ENCODE measurements around the gene MEIOB. TPM values are rescaled to one million over a fixed set of nuclear protein-coding genes. Genes with fewer than 3 reads are reported as not detected.

MEIOB gene
- total RNA-seq, 1 experiment from 2014 or later, result not detected

GRCh38 chr16:1793578-1794220 lies 78.3 kb downstream of the MEIOB start, which contains the start of gene IGFALS:
TSS of gene IGFALS (minus strand) at chr16:1793705. CDS start at chr16:1793652, 53 bp downstream.
- no peaks in the 10 kb centered on the region for H3K9me3 Mint-ChIP-seq (ENCODE audit: unreplicated experiment)
- no peaks in the 10 kb centered on the region for H3K4me1 Mint-ChIP-seq (ENCODE audit: insufficient read depth, unreplicated experiment)
- ChIA-PET POLR2A (interaction anchor here (0.7 to 1.1 kb wide), 2 partner anchors 8 to 11 kb away, joined by 3 to 6 read pairs; partner anchors contain the start of genes NUBP2 and SPSB3), CTCF (interaction anchor here (0.6 kb wide), 2 partner anchors 29 to 483 kb away, joined by 3 read pairs; no protein-coding TSS in a partner anchor)
- H3K27me3 Mint-ChIP-seq (ENCODE audit: insufficient read depth, unreplicated experiment), result no peaks in the 10 kb centered on the region
- BruUV-seq (replicated peaks), result no TSS peak
- no peaks in the 10 kb centered on the region for H3K36me3 Mint-ChIP-seq (ENCODE audit: insufficient read depth, unreplicated experiment)
- H3K4me3 Mint-ChIP-seq (ENCODE audit: unreplicated experiment), result no peak within 1 kb of the TSS
- no peak for DNase-seq (ENCODE audit: unreplicated experiment)
- intact Hi-C loops (cut with micrococcal nuclease), result no loop called here
- no peak for TF ChIP-seq CTCF (IDR thresholded peaks at IDR 0.05; ENCODE audit: unreplicated experiment)
- H3K27ac Mint-ChIP-seq (ENCODE audit: low read depth, unreplicated experiment), result no peak within 1 kb of the TSS

- H3K27me3 Mint-ChIP-seq (ENCODE audit: insufficient read depth, unreplicated experiment), result no peaks in the 10 kb centered on the region
- no peak for DNase-seq (ENCODE audit: unreplicated experiment)
- no peaks in the 10 kb centered on the region for H3K36me3 Mint-ChIP-seq (ENCODE audit: insufficient read depth, unreplicated experiment)
- no peaks in the 10 kb centered on the region for H3K4me1 Mint-ChIP-seq (ENCODE audit: insufficient read depth, unreplicated experiment)
- no peak for TF ChIP-seq CTCF (IDR thresholded peaks at IDR 0.05; ENCODE audit: unreplicated experiment)
- intact Hi-C loops (cut with micrococcal nuclease), result no loop called here
- POLR2A ChIA-PET, result interaction anchor here (0.6 to 1.1 kb wide), 3 partner anchors 9 to 10 kb away, joined by 3 to 6 read pairs (median 3); partner anchors contain the start of genes NUBP2 and SPSB3
- H3K9me3 Mint-ChIP-seq (ENCODE audit: unreplicated experiment), result no peaks in the 10 kb centered on the region
- BruUV-seq (replicated peaks), result no TSS peak
- CTCF ChIA-PET, result interaction anchor here (0.5 to 0.6 kb wide), 3 partner anchors 30 to 482 kb away, joined by 3 read pairs; no protein-coding TSS in a partner anchor
- H3K27ac Mint-ChIP-seq (ENCODE audit: low read depth, unreplicated experiment), result no peak overlapping the region
- H3K4me3 Mint-ChIP-seq (ENCODE audit: unreplicated experiment), result no peak overlapping the region
Observed at GRCh38 chr16:1792836-1793577, 79.0 kb downstream of the MEIOB start.

GRCh38 chr16:1791943-1792812 lies 79.8 kb downstream of the MEIOB start:
- Mint-ChIP-seq H3K9me3 (ENCODE audit: unreplicated experiment) (no peaks in the 10 kb centered on the region), H3K27me3 (ENCODE audit: insufficient read depth, unreplicated experiment) (no peaks in the 10 kb centered on the region), H3K4me3 (ENCODE audit: unreplicated experiment) (no peak overlapping the region), H3K4me1 (ENCODE audit: insufficient read depth, unreplicated experiment) (no peaks in the 10 kb centered on the region), H3K27ac (ENCODE audit: low read depth, unreplicated experiment) (no peak overlapping the region), H3K36me3 (ENCODE audit: insufficient read depth, unreplicated experiment) (peaks cover 2% of the 10 kb centered on the region)
- TF ChIP-seq CTCF (IDR thresholded peaks at IDR 0.05; ENCODE audit: unreplicated experiment), result no peak
- DNase-seq (ENCODE audit: unreplicated experiment), result no peak
- intact Hi-C loops (cut with micrococcal nuclease), result no loop called here
- POLR2A ChIA-PET, result interaction anchor here (0.6 to 2.0 kb wide), 2 partner anchors 10 kb away, joined by 3 to 13 read pairs; partner anchors contain the start of genes NUBP2 and SPSB3
- CTCF ChIA-PET, result interaction anchor here (0.5 kb wide), 1 partner anchor 371 kb away, joined by 3 read pairs; no protein-coding TSS in a partner anchor
- BruUV-seq (replicated peaks), result no TSS peak
